SK-N-SH treated with all-trans-retinoic acid at 6 μM for 48 hours (cell line): ENCODE measurements around the gene PDGFA.

Experiments used
- CREB5 ChIP-seq: fragments of 250-450 bp; sonication (Bioruptor Pico); IDR thresholded peaks from 2 replicates; pipeline ENCODE4 v1.5.1; 2020; ENCODE audit warnings: low read depth, mild to moderate bottlenecking, moderate library complexity
- ESRRG ChIP-seq: fragments of 250-450 bp; sonication (Bioruptor Pico); IDR thresholded peaks from 2 replicates; pipeline ENCODE4 v1.6.1; 2021; ENCODE audit warnings: mild to moderate bottlenecking
- ISL1 ChIP-seq: fragments of 250-450 bp; sonication (Bioruptor Pico); IDR thresholded peaks from 2 replicates; pipeline ENCODE4 v2.1.2; 2022; ENCODE audit warnings: mild to moderate bottlenecking, moderate library complexity
- PATZ1 ChIP-seq: fragments of 250-450 bp; sonication (Bioruptor Pico); IDR thresholded peaks from 2 replicates; pipeline ENCODE4 v1.8.0; 2020; ENCODE audit warnings: mild to moderate bottlenecking, moderate library complexity, borderline replicate concordance
- RARB ChIP-seq: fragments of 250-450 bp; sonication (Bioruptor Pico); IDR thresholded peaks from 2 replicates; pipeline ENCODE4 v1.8.0; 2021; ENCODE audit warnings: mild to moderate bottlenecking, moderate library complexity
- TOX ChIP-seq: fragments of 250-450 bp; sonication (Bioruptor Pico); IDR thresholded peaks from 2 replicates; pipeline ENCODE4 v1.8.0; 2021; ENCODE audit warnings: mild to moderate bottlenecking, moderate library complexity, borderline replicate concordance
- ZFP30 ChIP-seq: fragments of 450-650 bp; formaldehyde crosslinking; IDR thresholded peaks from 2 replicates; pipeline ENCODE4 v1.5.0; 2022; ENCODE audit warnings: mild to moderate bottlenecking, moderate library complexity
- ZNF565 ChIP-seq: fragments of 450-650 bp; formaldehyde crosslinking; conservative IDR thresholded peaks from 2 replicates; pipeline ENCODE4 v1.5.0; 2020; ENCODE audit warnings: low read depth, mild to moderate bottlenecking, moderate library complexity
- ZNF70 ChIP-seq: fragments of 450-650 bp; formaldehyde crosslinking; IDR thresholded peaks from 2 replicates; pipeline ENCODE4 v1.5.0; 2020; ENCODE audit warnings: mild to moderate bottlenecking, moderate library complexity

GRCh38 chr7:454356-455109 is 65.1 kb downstream of the PDGFA start:
- TF ChIP-seq CREB5 (CRISPR knock-in tag) (no peak), PATZ1 (CRISPR knock-in tag) (no peak), ISL1 (CRISPR knock-in tag) (no peak), RARB (no peak), TOX (CRISPR knock-in tag) (no peak), ZFP30 (CRISPR knock-in tag) (no peak), ZNF70 (no peak), ZNF565 (CRISPR knock-in tag) (no peak), ESRRG (CRISPR knock-in tag) (no peak)
